H1 (cell line): ENCODE results near the gene KIF26B. TPM values are rescaled to one million over a fixed set of nuclear protein-coding genes. Genes with fewer than 3 reads are reported as not detected.
A peak's percentile ranks its signal among the peaks of the same experiment; 100 is the strongest.

Experiments used
- CTCF ChIA-PET: fragments of 300-600 bp; sonication (Branson Sonifier 250); formaldehyde crosslinking; loops from one replicate; lab custom pipeline; 2021; ENCODE audit not compliant: partially characterized antibody; lab: Charles Lee
- POLR2A ChIA-PET: fragments of 300-600 bp; sonication (Branson Sonifier 250); formaldehyde crosslinking; loops from one replicate; lab custom pipeline; 2021; ENCODE audit warnings: inconsistent platforms; ENCODE audit not compliant: partially characterized antibody; lab: Charles Lee
- DNase-seq, 2 experiments: peaks; one replicate each; pipeline versions ENCODE4 v3.0.0 to v3.0.0-alpha.2; 2010 to 2022; ENCODE audit warnings: low spot score in 2 of 2, low read depth in 1 of 2, mixed read lengths in 1 of 2
- FAIRE-seq: peaks from 2 replicates; lab custom pipeline; 2011; peaks lifted over from hg19 to GRCh38; lab: Jason Lieb, UNC
- H2AFZ ChIP-seq: 2 replicates; pipeline ENCODE4 v1.8.1; 2012; ENCODE audit warnings: low read length, inconsistent platforms
- H2AK5ac ChIP-seq: 2 replicates; pipeline ENCODE4 v1.6.1; 2013; ENCODE audit warnings: low read depth, low read length
- H2BK120ac ChIP-seq: replicated peaks from 2 replicates; pipeline ENCODE3; 2013; ENCODE audit warnings: low read depth, low read length, inconsistent platforms
- H2BK12ac ChIP-seq: 2 replicates; pipeline ENCODE4 v1.6.1; 2013; ENCODE audit warnings: low read depth, low read length
- H2BK15ac ChIP-seq: 2 replicates; pipeline ENCODE4 v1.6.1; 2013; ENCODE audit warnings: low read length
- H2BK20ac ChIP-seq: 2 replicates; pipeline ENCODE4 v1.6.1; 2013; ENCODE audit warnings: low read length
- H2BK5ac ChIP-seq: 2 replicates; pipeline ENCODE4 v1.6.1; 2013; ENCODE audit warnings: low read depth, low read length
- H3K14ac ChIP-seq: 2 replicates; pipeline ENCODE4 v1.6.1; 2013; ENCODE audit warnings: inconsistent platforms; ENCODE audit not compliant: insufficient read length
- H3K18ac ChIP-seq: 2 replicates; pipeline ENCODE4 v1.6.1; 2013; ENCODE audit warnings: low read length; ENCODE audit errors: extremely low read depth
- H3K23ac ChIP-seq: 2 replicates; pipeline ENCODE4 v1.6.1; 2013; ENCODE audit warnings: inconsistent platforms; ENCODE audit not compliant: insufficient read length
- H3K23me2 ChIP-seq: 2 replicates; pipeline ENCODE4 v1.6.1; 2013; ENCODE audit warnings: low read depth, low read length
- H3K27ac ChIP-seq: 2 replicates; pipeline ENCODE4 v1.6.1; 2011; ENCODE audit warnings: low read depth, low read length, inconsistent platforms
- H3K27me3 ChIP-seq, 4 experiments: replicated peaks in 1 of 4; 1 replicate in 1 of 4; 2 replicates in 3 of 4; pipeline versions ENCODE4 v1.6.1 to v1.8.1; 2011 to 2013; ENCODE audit warnings: low read length in 3 of 4, mild to moderate bottlenecking in 3 of 4, inconsistent platforms in 2 of 4, mixed read lengths in 2 of 4, moderate library complexity in 1 of 4; ENCODE audit not compliant: control insufficient read depth in 3 of 4, insufficient read depth in 3 of 4; ENCODE audit errors: extremely low read depth in 1 of 4
- H3K36me3 ChIP-seq, 4 experiments: 2 replicates each; pipeline versions ENCODE4 v1.6.1 to v1.8.1; 2011 to 2013; ENCODE audit warnings: mild to moderate bottlenecking in 4 of 4, low read length in 3 of 4, moderate library complexity in 2 of 4, control low read depth in 1 of 4, inconsistent platforms in 1 of 4; ENCODE audit not compliant: insufficient read depth in 4 of 4, control insufficient read depth in 2 of 4
- H3K4ac ChIP-seq: replicated peaks from 2 replicates; pipeline ENCODE3; 2013; ENCODE audit warnings: low read length, low read depth, mixed read lengths, inconsistent platforms; ENCODE audit not compliant: insufficient read length
- H3K4me1 ChIP-seq, 4 experiments: replicated peaks in 1 of 4; 1 replicate in 1 of 4; 2 replicates in 3 of 4; pipeline versions ENCODE4 v1.6.1 to v1.8.1; 2011 to 2013; ENCODE audit warnings: low read length in 3 of 4, inconsistent platforms in 2 of 4, mixed read lengths in 1 of 4; ENCODE audit not compliant: insufficient read depth in 4 of 4, control insufficient read depth in 3 of 4
- H3K4me2 ChIP-seq, 2 experiments: 2 replicates each; pipeline versions ENCODE4 v1.6.1 to v1.8.1; 2011 to 2013; ENCODE audit warnings: low read depth in 2 of 2, low read length in 2 of 2, control low read depth in 1 of 2, inconsistent platforms in 1 of 2, mild to moderate bottlenecking in 1 of 2; ENCODE audit not compliant: insufficient read depth in 1 of 2
- H3K4me3 ChIP-seq, 4 experiments: fragments of 200-600, 300-600 bp in 1 of 4; sonication (generic), shearing (Covaris generic), sonication (Bioruptor Twin) in 1 of 4; 2 replicates each; pipeline versions ENCODE4 v1.5.1 to v1.8.1; 2011 to 2016; ENCODE audit warnings: low read length in 4 of 4, low read depth in 3 of 4, control low read depth in 2 of 4, inconsistent platforms in 2 of 4, mild to moderate bottlenecking in 2 of 4, mixed read lengths in 1 of 4, moderate library complexity in 1 of 4; ENCODE audit not compliant: insufficient read depth in 2 of 4; ENCODE audit errors: extremely low read depth in 1 of 4
- H3K56ac ChIP-seq: replicated peaks from 2 replicates; pipeline ENCODE3; 2013; ENCODE audit warnings: low read depth, mild to moderate bottlenecking, mixed read lengths, low read length, inconsistent platforms; ENCODE audit not compliant: insufficient read length
- H3K79me1 ChIP-seq: 2 replicates; pipeline ENCODE4 v1.6.1; 2013; ENCODE audit warnings: low read depth, low read length, control low read depth
- H3K79me2 ChIP-seq, 2 experiments: 2 replicates each; pipeline versions ENCODE4 v1.6.1 to v1.8.1; 2012 to 2013; ENCODE audit warnings: low read length in 2 of 2, mild to moderate bottlenecking in 2 of 2, inconsistent platforms in 1 of 2; ENCODE audit not compliant: insufficient read depth in 2 of 2, control insufficient read depth in 1 of 2
- H3K9ac ChIP-seq, 4 experiments: replicated peaks in 1 of 4; 1 replicate in 1 of 4; 2 replicates in 3 of 4; pipeline versions ENCODE4 v1.6.1 to v1.8.1; 2011 to 2013; ENCODE audit warnings: low read depth in 3 of 4, low read length in 3 of 4, control low read depth in 2 of 4, mild to moderate bottlenecking in 2 of 4, moderate library complexity in 2 of 4, inconsistent platforms in 1 of 4; ENCODE audit errors: extremely low read depth in 1 of 4
- H3K9me3 ChIP-seq, 2 experiments: 2 replicates each; pipeline versions ENCODE4 v1.6.1 to v1.8.1; 2012 to 2013; ENCODE audit warnings: mild to moderate bottlenecking in 2 of 2, moderate library complexity in 2 of 2, control low read depth in 1 of 2, inconsistent platforms in 1 of 2, low read depth in 1 of 2, low read length in 1 of 2, mixed read lengths in 1 of 2; ENCODE audit not compliant: insufficient read depth in 2 of 2
- H4K20me1 ChIP-seq, 2 experiments: replicated peaks in 1 of 2; 2 replicates each; pipeline versions ENCODE3 to v1.8.1; 2011 to 2013; ENCODE audit warnings: inconsistent platforms in 2 of 2, low read length in 2 of 2, mild to moderate bottlenecking in 1 of 2; ENCODE audit not compliant: insufficient read depth in 2 of 2, control insufficient read depth in 1 of 2
- H4K5ac ChIP-seq: 2 replicates; pipeline ENCODE4 v1.6.1; 2013; ENCODE audit warnings: low read length, low read depth, mixed read lengths, inconsistent platforms; ENCODE audit not compliant: insufficient read length
- H4K8ac ChIP-seq: 2 replicates; pipeline ENCODE4 v1.8.0; 2013; ENCODE audit warnings: mild to moderate bottlenecking, moderate library complexity, low read length, inconsistent platforms; ENCODE audit not compliant: insufficient read depth; ENCODE audit errors: extremely low read depth
- H4K91ac ChIP-seq: replicated peaks from 2 replicates; pipeline ENCODE3; 2013; ENCODE audit warnings: low read length, mixed read lengths, inconsistent platforms; ENCODE audit not compliant: insufficient read length
- SP1 ChIP-seq: IDR thresholded peaks from 2 replicates; pipeline ENCODE4 v1.6.1; 2011; ENCODE audit warnings: low read depth, low read length
- WGBS, 2 experiments: shearing (Covaris generic) in 1 of 2; methylation state at CpG; one replicate each; pipeline versions ENCODE4 v1.1.6 to v1.1.7; 2013 to 2015; ENCODE audit warnings: low lambda C conversion rate in 2 of 2, mixed read lengths in 2 of 2, inconsistent platforms in 1 of 2, low coverage in 1 of 2, missing lambda C conversion rate in 1 of 2; ENCODE audit not compliant: insufficient replicate concordance in 2 of 2, insufficient coverage in 1 of 2, insufficient read length in 1 of 2; ENCODE audit errors: extremely low coverage in 1 of 2, missing lambda C conversion rate in 1 of 2; 5-methylcytosine and 5-hydroxymethylcytosine counted together
- polyA plus RNA-seq, 7 experiments: library from polyadenylated mRNA; depleted of rRNA in 3 of 7; stranded (reverse) in 5 of 7; unstranded in 2 of 7; fragments of >200 nt in 5 of 7; fragments of 200-250 nt in 2 of 7; gene quantifications; 1 replicate in 5 of 7; 2 replicates in 1 of 7; 4 replicates in 1 of 7; pipeline versions ENCODE4 v1.2.1 to v1.2.3, GENCODE V29; 2011 to 2013; ENCODE audit warnings: missing spikeins in 2 of 7, mixed read lengths in 2 of 7
- total RNA-seq: library from RNA; stranded (reverse); fragmentation: NEBNext Ultra II Directional; extraction: Animal tissue kit (Norgen Biotek cat#: 25700); gene quantifications from 2 replicates; pipeline ENCODE4 v1.2.1, GENCODE V29; 2021

KIF26B gene
- total and polyA plus RNA-seq, 2 of the 8 experiments (the other 6 are each of a cell fraction or from before 2014, with no cell fraction given), result 0.06 to 0.28 TPM

- H2BK12ac ChIP-seq, result no peak overlapping the region
- ChIA-PET CTCF (interaction anchor here (1.2 kb wide), 1 partner anchor 204 kb away, joined by 3 read pairs; no protein-coding TSS in a partner anchor), POLR2A (interaction anchor here (0.6 kb wide), 1 partner anchor 158 kb away, joined by 3 read pairs; no protein-coding TSS in a partner anchor)
- H2BK120ac ChIP-seq, result no peak overlapping the region
- H3K4me1 ChIP-seq, result no peaks in the 10 kb centered on the region; a peak in 1 of 7 replicates
- no peak overlapping the region for H2BK5ac ChIP-seq
- no peak overlapping the region for H2BK15ac ChIP-seq
- H4K8ac ChIP-seq, result no peak overlapping the region; the same call in 1 of the 2 replicates
- no peak overlapping the region for H2BK20ac ChIP-seq
- no peak overlapping the region for H3K4me2 ChIP-seq
- H3K4ac ChIP-seq, result no peak overlapping the region
- no peak overlapping the region for H3K27ac ChIP-seq
- H3K4me3 ChIP-seq, result no peak overlapping the region
- no peaks in the 10 kb centered on the region for H3K27me3 ChIP-seq
- WGBS, 2 experiments, result 87% methylated on average over 10 of the region's 10 CpGs; no CpG with 5 or more reads in 1 of the 2 experiments
- no peaks in the 10 kb centered on the region for H3K79me2 ChIP-seq
- H3K9me3 ChIP-seq, result no peaks in the 10 kb centered on the region
- 0 out of 2 replicates have a peak overlapping the region, but pooled peaks have one; percentile 39 for H2AFZ ChIP-seq
- H3K14ac ChIP-seq, result no peak overlapping the region
- H3K23ac ChIP-seq, result no peak overlapping the region
- no peaks in the 10 kb centered on the region for H3K23me2 ChIP-seq
- FAIRE-seq (no peak), DNase-seq (no peak)
- H2AK5ac ChIP-seq, result no peak overlapping the region
- H3K79me1 ChIP-seq, result no peaks in the 10 kb centered on the region
- H3K9ac ChIP-seq, result no peak overlapping the region
- H3K56ac ChIP-seq, result no peak overlapping the region
- H4K5ac ChIP-seq, result no peak overlapping the region
- H4K91ac ChIP-seq, result no peak overlapping the region
- H4K20me1 ChIP-seq, result no peaks in the 10 kb centered on the region
- no peak overlapping the region for H3K18ac ChIP-seq
- no peaks in the 10 kb centered on the region for H3K36me3 ChIP-seq
- no peak for TF ChIP-seq SP1
Measured at GRCh38 chr1:245356891-245357585, 202.3 kb downstream of the KIF26B start.
